Measurements from ENCODE around the gene MAPRE3. TPM values are rescaled to one million over a fixed set of nuclear protein-coding genes. Genes with fewer than 3 reads are reported as not detected.

Gene MAPRE3
- total and polyA plus RNA-seq, 2 donors (not counting 1 experiment from before 2014, with no cell fraction given), result 7.9 to 13.9 TPM

DNA sequence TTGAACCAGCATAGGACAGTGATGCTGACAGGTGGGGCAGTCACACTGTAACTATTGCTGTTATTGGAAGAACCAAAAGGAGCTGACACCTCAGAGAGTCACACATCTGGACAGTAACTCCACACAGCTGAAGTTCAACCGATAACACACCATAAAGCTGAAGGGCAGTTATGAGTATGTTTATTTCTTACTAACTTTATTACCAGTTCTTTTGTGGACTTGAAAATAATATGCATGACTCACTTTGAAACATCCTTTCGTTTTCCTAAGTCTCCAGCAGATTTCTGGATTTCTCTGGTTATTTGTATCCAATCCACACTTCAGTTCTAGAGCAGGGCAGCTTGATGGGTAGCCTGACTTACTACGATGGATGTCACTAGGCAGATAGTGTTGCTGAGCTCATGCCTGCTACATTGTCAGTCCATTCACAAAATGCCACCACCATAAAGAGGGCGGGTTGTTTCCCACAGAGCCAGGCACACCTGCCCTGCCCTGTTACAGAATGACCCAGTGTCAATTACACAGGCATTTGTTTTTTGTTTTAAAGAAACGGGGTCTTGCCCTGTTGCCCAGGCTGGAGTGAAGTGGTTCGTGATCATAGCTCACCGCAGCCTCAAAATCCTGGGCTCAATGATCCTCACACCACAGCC, 72.7 kb downstream of the MAPRE3 start:
- Histone ChIP-seq H3K4me3 (replicated peaks in 1 of 4; ENCODE audit: control extremely low read depth in 1 of 4, insufficient read depth in 1 of 4, low read depth in 3 of 4, low read length in 4 of 4) (no peak overlapping the region), H3K79me2 (ENCODE audit: control insufficient read depth, insufficient read depth, low read length) (no peaks in the 10 kb centered on the region), H3K27ac (ENCODE audit: insufficient read depth, low read length) (no peak overlapping the region), H3K27me3 (ENCODE audit: control insufficient read depth, insufficient read depth, low read length) (no peaks in the 10 kb centered on the region), H3K9ac (ENCODE audit: insufficient read depth, low read length) (no peak overlapping the region), H3K9me3 (ENCODE audit: control insufficient read depth, insufficient read depth, low read depth, low read length) (no peaks in the 10 kb centered on the region), H3K4me1 (ENCODE audit: control insufficient read depth, extremely low read depth, insufficient read depth, low read length) (peaks cover 2% of the 10 kb centered on the region), H2AFZ (ENCODE audit: low read length) (no peak overlapping the region), H3K36me3 (ENCODE audit: control insufficient read depth, insufficient read depth, low read length) (peaks cover 24% of the 10 kb centered on the region), H3K4me2 (ENCODE audit: extremely low read depth, insufficient read depth, low read length) (no peak overlapping the region), H4K20me1 (ENCODE audit: control insufficient read depth, extremely low read depth, insufficient read depth, low read length) (no peaks in the 10 kb centered on the region)
- peak in 1 of 2 donors; percentile 37 for DNase-seq (ENCODE audit: low read depth in 2 of 2)
- TF ChIP-seq CTCF (conservative IDR thresholded peaks at IDR 0.05 in 1 of 2, IDR thresholded peaks at IDR 0.05 in 1 of 2; ENCODE audit: low read depth in 1 of 2, low read length in 2 of 2) (no peak), EZH2 (IDR thresholded peaks at IDR 0.05; ENCODE audit: low read length, missing control alignments) (no peak)

GRCh38 chr2:27049422-27050280, 79.2 kb downstream of the MAPRE3 start:
- no peak for DNase-seq (ENCODE audit: low read depth in 2 of 2)
- Histone ChIP-seq H3K36me3 (ENCODE audit: control insufficient read depth, insufficient read depth, low read length) (no peaks in the 10 kb centered on the region), H3K79me2 (ENCODE audit: control insufficient read depth, insufficient read depth, low read length) (no peaks in the 10 kb centered on the region)

More at GRCh38 chr2:27049422-27050280, 79.2 kb downstream of the MAPRE3 start:
- peak overlapping the region; percentile 48 to 77 (median 61) for H3K4me3 ChIP-seq (replicated peaks in 1 of 4; ENCODE audit: control extremely low read depth in 1 of 4, insufficient read depth in 1 of 4, low read depth in 3 of 4, low read length in 4 of 4)
- peak overlapping the region; percentile 79 for H3K4me2 ChIP-seq (ENCODE audit: extremely low read depth, insufficient read depth, low read length)
- H3K4me1 ChIP-seq (ENCODE audit: control insufficient read depth, extremely low read depth, insufficient read depth, low read length), result peaks cover 4% of the 10 kb centered on the region
- peak overlapping the region; percentile 45 for H3K9ac ChIP-seq (ENCODE audit: insufficient read depth, low read length)
- peak overlapping the region; percentile 56 for H3K27ac ChIP-seq (ENCODE audit: insufficient read depth, low read length)
- no peak for TF ChIP-seq EZH2 (IDR thresholded peaks at IDR 0.05; ENCODE audit: low read length, missing control alignments)
- no peak for TF ChIP-seq CTCF (conservative IDR thresholded peaks at IDR 0.05 in 1 of 2, IDR thresholded peaks at IDR 0.05 in 1 of 2; ENCODE audit: low read depth in 1 of 2, low read length in 2 of 2)
- H3K27me3 ChIP-seq (ENCODE audit: control insufficient read depth, insufficient read depth, low read length), result no peaks in the 10 kb centered on the region
- H3K9me3 ChIP-seq (ENCODE audit: control insufficient read depth, insufficient read depth, low read depth, low read length), result no peaks in the 10 kb centered on the region
- peak overlapping the region; percentile 6 for H2AFZ ChIP-seq (ENCODE audit: low read length)
- H4K20me1 ChIP-seq (ENCODE audit: control insufficient read depth, extremely low read depth, insufficient read depth, low read length), result no peaks in the 10 kb centered on the region

Data from fibroblast of lung (primary cell).